H9 (cell line): ENCODE measurements around the gene WWC2. TPM values are rescaled to one million over a fixed set of nuclear protein-coding genes. Genes with fewer than 3 reads are reported as not detected.

Source experiments
- DNase-seq: peaks from one replicate; pipeline ENCODE4 v3.0.0-alpha.2; 2017
- H2AFZ ChIP-seq: one replicate; pipeline ENCODE4 v1.6.1; 2013; ENCODE audit warnings: mild to moderate bottlenecking, low read length, control low read depth, moderate library complexity
- H2AK5ac ChIP-seq: 2 replicates; pipeline ENCODE4 v1.6.1; 2013; ENCODE audit warnings: low read length, control low read depth, mixed read lengths; ENCODE audit not compliant: insufficient read length
- H2BK120ac ChIP-seq: one replicate; pipeline ENCODE4 v1.6.1; 2013; ENCODE audit warnings: low read depth, mild to moderate bottlenecking, low read length, control low read depth, inconsistent platforms; ENCODE audit not compliant: poor library complexity, severe bottlenecking
- H2BK12ac ChIP-seq: 2 replicates; pipeline ENCODE4 v1.6.1; 2013; ENCODE audit warnings: low read length, control low read depth, mixed read lengths, low read depth; ENCODE audit not compliant: insufficient read length
- H2BK15ac ChIP-seq: 2 replicates; pipeline ENCODE4 v1.6.1; 2013; ENCODE audit warnings: low read depth, low read length, control low read depth
- H2BK20ac ChIP-seq: one replicate; pipeline ENCODE4 v1.6.1; 2013; ENCODE audit warnings: low read depth, mild to moderate bottlenecking, low read length, control low read depth, inconsistent platforms; ENCODE audit not compliant: poor library complexity, severe bottlenecking
- H2BK5ac ChIP-seq: 2 replicates; pipeline ENCODE4 v1.6.1; 2013; ENCODE audit warnings: low read length, control low read depth, mixed read lengths; ENCODE audit not compliant: insufficient read length
- H3K14ac ChIP-seq: 2 replicates; pipeline ENCODE4 v1.6.1; 2013; ENCODE audit warnings: low read length, control low read depth; ENCODE audit not compliant: insufficient read depth
- H3K18ac ChIP-seq: 2 replicates; pipeline ENCODE4 v1.6.1; 2013; ENCODE audit warnings: low read depth, mild to moderate bottlenecking, mixed read lengths, low read length, control low read depth; ENCODE audit not compliant: insufficient read length
- H3K23ac ChIP-seq: 2 replicates; pipeline ENCODE4 v1.6.1; 2013; ENCODE audit warnings: low read length, control low read depth, mixed read lengths, low read depth; ENCODE audit not compliant: insufficient read length
- H3K23me2 ChIP-seq: 2 replicates; pipeline ENCODE4 v1.6.1; 2013; ENCODE audit warnings: low read depth, mild to moderate bottlenecking, mixed read lengths, low read length, control low read depth; ENCODE audit not compliant: insufficient read length, poor library complexity, severe bottlenecking
- H3K27ac ChIP-seq: 2 replicates; pipeline ENCODE4 v1.5.1; 2013; ENCODE audit warnings: low read length, control low read depth, mixed read lengths, low read depth; ENCODE audit not compliant: insufficient read length
- H3K27me3 ChIP-seq: 2 replicates; pipeline ENCODE4 v1.6.1; 2013; ENCODE audit warnings: low read length, control low read depth, inconsistent platforms; ENCODE audit not compliant: insufficient read depth
- H3K4ac ChIP-seq: 2 replicates; pipeline ENCODE4 v1.6.1; 2013; ENCODE audit warnings: low read depth, mild to moderate bottlenecking, control low read depth, inconsistent platforms, low read length, moderate library complexity
- H3K4me1 ChIP-seq: 2 replicates; pipeline ENCODE4 v1.6.1; 2013; ENCODE audit warnings: low read length, control low read depth, inconsistent platforms; ENCODE audit not compliant: insufficient read depth
- H3K4me2 ChIP-seq: 2 replicates; pipeline ENCODE4 v1.6.1; 2013; ENCODE audit warnings: low read length, control low read depth, mixed read lengths; ENCODE audit not compliant: insufficient read length, insufficient read depth
- H3K56ac ChIP-seq: 2 replicates; pipeline ENCODE4 v1.6.1; 2013; ENCODE audit warnings: low read depth, mild to moderate bottlenecking, mixed read lengths, low read length, control low read depth; ENCODE audit not compliant: insufficient read length
- H3K79me1 ChIP-seq: 2 replicates; pipeline ENCODE4 v1.6.1; 2013; ENCODE audit warnings: low read depth, mild to moderate bottlenecking, moderate library complexity, low read length, control low read depth, inconsistent platforms; ENCODE audit not compliant: insufficient read depth, poor library complexity, severe bottlenecking
- H3K79me2 ChIP-seq: 2 replicates; pipeline ENCODE4 v1.6.1; 2013; ENCODE audit warnings: low read length, control low read depth, inconsistent platforms; ENCODE audit not compliant: insufficient read depth
- H3K9ac ChIP-seq: 2 replicates; pipeline ENCODE4 v1.6.1; 2013; ENCODE audit warnings: low read length, control low read depth, mixed read lengths; ENCODE audit not compliant: insufficient read length; ENCODE audit errors: extremely low read depth
- H3K9me3 ChIP-seq: one replicate; pipeline ENCODE4 v1.6.1; 2013; ENCODE audit warnings: low read depth, low read length, inconsistent platforms; ENCODE audit not compliant: control insufficient read depth
- H3T11ph ChIP-seq: one replicate; pipeline ENCODE4 v1.6.1; 2013; ENCODE audit warnings: mild to moderate bottlenecking, low read length, control low read depth, inconsistent platforms
- H4K20me1 ChIP-seq: one replicate; pipeline ENCODE4 v1.6.1; 2013; ENCODE audit not compliant: control insufficient read depth, insufficient read length, insufficient read depth
- H4K5ac ChIP-seq: 2 replicates; pipeline ENCODE4 v1.6.1; 2013; ENCODE audit warnings: low read depth, mild to moderate bottlenecking, mixed read lengths, low read length, control low read depth; ENCODE audit not compliant: insufficient read length
- H4K8ac ChIP-seq: replicated peaks from 2 replicates; pipeline ENCODE4 v1.6.1; 2013; ENCODE audit warnings: low read length, control low read depth, mixed read lengths, low read depth; ENCODE audit not compliant: insufficient read length
- H4K91ac ChIP-seq: 2 replicates; pipeline ENCODE4 v1.6.1; 2013; ENCODE audit warnings: low read depth, mild to moderate bottlenecking, moderate library complexity, mixed read lengths, low read length, control low read depth; ENCODE audit not compliant: insufficient read length
- H3K27ac Mint-ChIP-seq, 3 experiments: 2 replicates in 2 of 3; 3 replicates in 1 of 3; pipeline ENCODE4 v1.8.0; 2020 to 2021; ENCODE audit warnings: mixed read lengths in 3 of 3, mild to moderate bottlenecking in 1 of 3, moderate library complexity in 1 of 3
- H3K27me3 Mint-ChIP-seq: 2 replicates; pipeline ENCODE4 v1.8.0; 2021; ENCODE audit warnings: low read depth, mild to moderate bottlenecking, moderate library complexity, mixed read lengths
- H3K36me3 Mint-ChIP-seq, 3 experiments: 2 replicates in 2 of 3; 3 replicates in 1 of 3; pipeline ENCODE4 v1.8.0; 2020 to 2021; ENCODE audit warnings: low read depth in 3 of 3, mixed read lengths in 3 of 3; ENCODE audit not compliant: insufficient read depth in 1 of 3
- H3K4me1 Mint-ChIP-seq, 2 experiments: 2 replicates each; pipeline ENCODE4 v1.8.0; 2020; ENCODE audit warnings: mixed read lengths in 2 of 2
- H3K4me3 Mint-ChIP-seq, 2 experiments: 2 replicates in 1 of 2; 3 replicates in 1 of 2; pipeline ENCODE4 v1.8.0; 2020 to 2021; ENCODE audit warnings: mild to moderate bottlenecking in 2 of 2, mixed read lengths in 2 of 2, moderate library complexity in 1 of 2
- H3K9me3 Mint-ChIP-seq, 2 experiments: 2 replicates in 1 of 2; 3 replicates in 1 of 2; pipeline ENCODE4 v1.8.0; 2020; ENCODE audit warnings: mild to moderate bottlenecking in 2 of 2, mixed read lengths in 2 of 2, moderate library complexity in 1 of 2
- CTCF ChIP-seq: fragments of 200-600 bp; sonication (generic); conservative IDR thresholded peaks from 3 replicates; pipeline ENCODE4 v1.8.0; 2021; ENCODE audit warnings: antibody characterized with exemption, mild to moderate bottlenecking
- WGBS: extraction: QIAGEN DNeasy Blood & Tissue Kit; methylation state at CpG from one replicate; pipeline ENCODE4 v1.1.7; 2013; ENCODE audit warnings: missing lambda C conversion rate, low lambda C conversion rate, mixed read lengths; ENCODE audit not compliant: insufficient read length; ENCODE audit errors: extremely low coverage; 5-methylcytosine and 5-hydroxymethylcytosine counted together
- total RNA-seq: library from RNA; stranded (reverse); gene quantifications from 2 replicates; pipeline ENCODE4 v1.2.1, GENCODE V29; 2021

WWC2 gene
- total RNA-seq, 1 experiment from 2014 or later = 106 TPM

DNA sequence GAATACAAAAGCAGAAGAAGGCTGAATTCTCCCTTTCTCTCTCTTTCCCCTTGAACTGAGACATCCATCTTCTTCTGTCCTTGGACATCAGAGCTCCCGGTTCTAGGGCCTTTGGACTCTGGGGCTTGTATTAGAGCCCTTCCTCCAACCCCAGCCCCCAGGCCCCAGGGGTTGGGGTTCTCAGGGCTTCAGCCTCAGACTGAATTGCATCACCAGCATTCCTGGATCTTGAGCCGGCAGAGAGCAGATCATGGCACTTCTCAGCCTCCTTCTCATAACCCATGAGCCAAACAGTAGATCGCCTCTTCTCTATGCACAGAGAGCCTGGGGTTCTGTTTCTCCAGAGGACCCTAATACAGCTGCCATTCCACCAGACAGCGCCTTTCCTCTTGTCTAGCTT is 248.5 kb downstream of the WWC2 start:
- Histone ChIP-seq H3K9me3 (no peaks in the 10 kb centered on the region), H2BK5ac (no peak overlapping the region), H3K4ac (no peak overlapping the region), H3K4me2 (no peak overlapping the region), H3K79me2 (no peaks in the 10 kb centered on the region), H3K23ac (no peak overlapping the region), H3K4me1 (no peaks in the 10 kb centered on the region), H3K79me1 (no peaks in the 10 kb centered on the region), H3K23me2 (no peaks in the 10 kb centered on the region), H2AK5ac (no peak overlapping the region), H2BK15ac (no peak overlapping the region), H3K18ac (no peak overlapping the region), H3T11ph (no peak overlapping the region), H4K8ac (no peak overlapping the region), H2BK120ac (no peak overlapping the region), H4K20me1 (no peaks in the 10 kb centered on the region), H4K5ac (no peak overlapping the region), H3K27ac (no peak overlapping the region), H4K91ac (no peak overlapping the region), H3K27me3 (no peaks in the 10 kb centered on the region), H2BK12ac (no peak overlapping the region), H3K56ac (no peak overlapping the region), H3K9ac (no peak overlapping the region), H2AFZ (no peak overlapping the region), H2BK20ac (no peak overlapping the region), H3K14ac (no peak overlapping the region)
- DNase-seq = no peak
- H3K36me3 Mint-ChIP-seq = 0 out of 7 replicates have a peak, but pooled peaks cover 0 to 1% (median 0%) of the 10 kb centered on the region in 3 experiments
- no peaks in the 10 kb centered on the region for H3K9me3 Mint-ChIP-seq
- no peak for TF ChIP-seq CTCF
- H3K27me3 Mint-ChIP-seq = no peaks in the 10 kb centered on the region; the same call in 1 of the 2 replicates
- H3K4me1 Mint-ChIP-seq = no peaks in the 10 kb centered on the region
- H3K4me3 Mint-ChIP-seq = no peak overlapping the region
- H3K27ac Mint-ChIP-seq = no peak overlapping the region; a peak in 1 of 7 replicates
- no CpG with 5 or more reads among the region's 4 CpGs for WGBS
